Measurements from ENCODE around the gene TYSND1. TPM values are rescaled to one million over a fixed set of nuclear protein-coding genes. Genes with fewer than 3 reads are reported as not detected.

The TYSND1 gene
- total and polyA plus RNA-seq, 2 of the 13 experiments (the other 11 are each of a cell fraction or from before 2014, with no cell fraction given), result 3.3 to 8.9 TPM

GRCh38 chr10:70096016-70096704, 50.3 kb downstream of the TYSND1 start:
- Histone ChIP-seq H3K9me3 (ENCODE audit: low read length) (no peaks in the 10 kb centered on the region), H3K27ac (ENCODE audit: extremely low read length, insufficient read depth, low read length) (no peak overlapping the region), H3K4me3 (replicated peaks in 1 of 3; ENCODE audit: insufficient read depth in 1 of 3, low read depth in 2 of 3, low read length in 3 of 3) (no peak overlapping the region), H2AFZ (ENCODE audit: low read length) (no peak overlapping the region), H4K20me1 (ENCODE audit: insufficient read depth, low read length) (no peaks in the 10 kb centered on the region), H3K27me3 (ENCODE audit: control insufficient read depth in 1 of 2, insufficient read depth in 2 of 2, low read length in 2 of 2) (no peaks in the 10 kb centered on the region), H3K36me3 (replicated peaks in 1 of 2; ENCODE audit: control insufficient read depth in 1 of 2, insufficient read depth in 2 of 2, low read length in 2 of 2) (peaks cover 11 to 69% of the 10 kb centered on the region in 2 experiments), H3K9ac (ENCODE audit: insufficient read depth, low read depth, low read length) (no peak overlapping the region), H3K79me2 (ENCODE audit: insufficient read depth, low read length) (no peaks in the 10 kb centered on the region), H3K4me2 (ENCODE audit: low read depth, low read length) (no peak overlapping the region), H3K4me1 (ENCODE audit: insufficient read depth, low read length) (peaks cover 45% of the 10 kb centered on the region)
- POLR2A ChIA-PET, result interaction anchor here (1.2 to 1.3 kb wide), 2 partner anchors 34 to 36 kb away, joined by 3 read pairs; no protein-coding TSS in a partner anchor
- 90% methylated on average over 6 of the region's 6 CpGs for WGBS (ENCODE audit: low lambda C conversion rate)
- peak; percentile 60; the same call in 1 of the 2 replicates for TF ChIP-seq CEBPB (IDR thresholded peaks at IDR 0.05; ENCODE audit: borderline replicate concordance, low read depth, low read length)
- TF ChIP-seq NCOA5 (CRISPR knock-in tag; IDR thresholded peaks at IDR 0.05), result no peak
- no peak for TF ChIP-seq GABPB1 (CRISPR knock-in tag; IDR thresholded peaks at IDR 0.05)
- TF ChIP-seq ZNF850 (CRISPR knock-in tag; conservative IDR thresholded peaks at IDR 0.05), result no peak
- CTCF ChIA-PET (ENCODE audit: low intra/inter-chr PET ratio, low total read pairs), result no interaction called here
- ATAC-seq, result no peak
- DNase-seq (ENCODE audit: low spot score), result no peak
- no TSS peak for BruUV-seq (replicated peaks)
- in situ Hi-C loops (cut with HindIII; ENCODE audit: extremely low pct_ligation_motif_present, low pct_unique_long_range_greater_than_20kb), result no loop called here
- FAIRE-seq, result no peak
- intact Hi-C loops (cut with micrococcal nuclease; ENCODE audit: unreplicated experiment), result no loop called here

- POLR2A ChIA-PET, result interaction anchor here (1.1 to 2.1 kb wide), 4 partner anchors 8 to 52 kb away, joined by 3 to 5 read pairs (median 4); partner anchors contain the start of gene TYSND1
- Histone ChIP-seq H3K27me3 (ENCODE audit: control insufficient read depth in 1 of 2, insufficient read depth in 2 of 2, low read length in 2 of 2) (no peaks in the 10 kb centered on the region), H3K36me3 (replicated peaks in 1 of 2; ENCODE audit: control insufficient read depth in 1 of 2, insufficient read depth in 2 of 2, low read length in 2 of 2) (peaks cover 6 to 56% of the 10 kb centered on the region in 2 experiments), H4K20me1 (ENCODE audit: insufficient read depth, low read length) (no peaks in the 10 kb centered on the region), H3K9ac (ENCODE audit: insufficient read depth, low read depth, low read length) (no peak overlapping the region), H3K4me1 (ENCODE audit: insufficient read depth, low read length) (peaks cover 64% of the 10 kb centered on the region), H2AFZ (ENCODE audit: low read length) (no peak overlapping the region), H3K4me2 (ENCODE audit: low read depth, low read length) (no peak overlapping the region), H3K4me3 (replicated peaks in 1 of 3; ENCODE audit: insufficient read depth in 1 of 3, low read depth in 2 of 3, low read length in 3 of 3) (no peak overlapping the region), H3K9me3 (ENCODE audit: low read length) (no peaks in the 10 kb centered on the region), H3K27ac (ENCODE audit: extremely low read length, insufficient read depth, low read length) (no peak overlapping the region), H3K79me2 (ENCODE audit: insufficient read depth, low read length) (no peaks in the 10 kb centered on the region)
- FAIRE-seq (no peak), ATAC-seq (no peak), DNase-seq (ENCODE audit: low spot score) (no peak)
- CTCF ChIA-PET (ENCODE audit: low intra/inter-chr PET ratio, low total read pairs), result no interaction called here
- 100% methylated on average over 2 of the region's 2 CpGs for WGBS (ENCODE audit: low lambda C conversion rate)
- BruUV-seq (replicated peaks), result TSS peak; percentile 8
- in situ Hi-C loops (cut with HindIII; ENCODE audit: extremely low pct_ligation_motif_present, low pct_unique_long_range_greater_than_20kb) (no loop called here), intact Hi-C loops (cut with micrococcal nuclease; ENCODE audit: unreplicated experiment) (no loop called here)
- TF ChIP-seq TAF15 (IDR thresholded peaks at IDR 0.05; ENCODE audit: low read depth, low read length, poor library complexity, severe bottlenecking) (no peak), ZNF337 (CRISPR knock-in tag; IDR thresholded peaks at IDR 0.05; ENCODE audit: borderline replicate concordance, low read depth) (no peak), HOXA3 (CRISPR knock-in tag; IDR thresholded peaks at IDR 0.05) (no peak), ZNF460 (CRISPR knock-in tag; IDR thresholded peaks at IDR 0.05; ENCODE audit: borderline replicate concordance) (no peak), SKI (IDR thresholded peaks at IDR 0.05; ENCODE audit: partially characterized antibody) (peak; percentile 36), ZSCAN25 (CRISPR knock-in tag; IDR thresholded peaks at IDR 0.05) (no peak), EED (CRISPR knock-in tag; IDR thresholded peaks at IDR 0.05) (no peak), ZNF790 (CRISPR knock-in tag; IDR thresholded peaks at IDR 0.05; ENCODE audit: borderline replicate concordance) (no peak)
Observed at GRCh38 chr10:70094250-70094649, 52.2 kb downstream of the TYSND1 start.

All from HepG2 (cell line).